GM23248 (cell line): ENCODE data around the gene FN1.

Experiments
- EZH2 ChIP-seq: fragments of 200-600 bp; sonication (generic); IDR thresholded peaks from 2 replicates; pipeline ENCODE4 v1.6.1; 2018; ENCODE audit warnings: antibody characterized with exemption, mild to moderate bottlenecking; ENCODE audit not compliant: insufficient read depth, poor library complexity, severe bottlenecking
- EZH2phosphoT487 ChIP-seq: fragments of 200-600 bp; sonication (generic); IDR thresholded peaks from 2 replicates; pipeline ENCODE4 v1.6.1; 2018; ENCODE audit warnings: antibody characterized with exemption, moderate library complexity, mild to moderate bottlenecking, low read depth; ENCODE audit not compliant: insufficient read depth

- TF ChIP-seq EZH2 (no peak), EZH2phosphoT487 (no peak)
Measured at GRCh38 chr2:215442401-215442787, 6.5 kb upstream of the FN1 start.
